ENCODE measurements around the gene MRPS24. TPM values are rescaled to one million over a fixed set of nuclear protein-coding genes. Genes with fewer than 3 reads are reported as not detected.

MRPS24 gene
- total RNA-seq, 1 donor from 2014 or later, result 93.9 TPM

GRCh38 chr7:43905209-43905946 lies 36.1 kb upstream of the MRPS24 start:
- H3K4me3 Mint-ChIP-seq (ENCODE audit: unreplicated experiment), result peak overlapping the region; percentile 97
- H3K9me3 Mint-ChIP-seq (ENCODE audit: unreplicated experiment), result no peaks in the 10 kb centered on the region
- Histone ChIP-seq H3K27me3 (ENCODE audit: insufficient read depth, low read length) (no peaks in the 10 kb centered on the region), H4K20me1 (ENCODE audit: insufficient read depth, low read length) (peaks cover 47% of the 10 kb centered on the region), H3K4me3 (ENCODE audit: insufficient read depth, low read depth, low read length) (peak overlapping the region; percentile 71), H3K4me1 (ENCODE audit: insufficient read depth, low read length) (peaks cover 13% of the 10 kb centered on the region), H3K27ac (ENCODE audit: low read depth, low read length) (peak overlapping the region; percentile 69), H3K4me2 (ENCODE audit: low read length) (peak overlapping the region; percentile 85), H3K79me2 (ENCODE audit: insufficient read depth, low read length) (peaks cover 60% of the 10 kb centered on the region), H3K9me3 (ENCODE audit: insufficient read depth, low read depth, low read length) (no peaks in the 10 kb centered on the region), H2AFZ (ENCODE audit: low read depth, low read length) (peak overlapping the region; percentile 64), H3K36me3 (ENCODE audit: insufficient read depth, low read length) (no peaks in the 10 kb centered on the region), H3K9ac (ENCODE audit: low read length) (peak overlapping the region; percentile 89)
- H3K27ac Mint-ChIP-seq (ENCODE audit: unreplicated experiment), result peak overlapping the region; percentile 89
- no peak for DNase-seq (ENCODE audit: low read depth)
- no peaks in the 10 kb centered on the region for H3K27me3 Mint-ChIP-seq (ENCODE audit: low read depth, unreplicated experiment)
- FAIRE-seq, result no peak
- H3K4me1 Mint-ChIP-seq (ENCODE audit: low read depth, unreplicated experiment), result no peaks in the 10 kb centered on the region
- no peak for TF ChIP-seq EZH2 (IDR thresholded peaks at IDR 0.05; ENCODE audit: insufficient read depth, low read length)
- TF ChIP-seq, protein P1, sequence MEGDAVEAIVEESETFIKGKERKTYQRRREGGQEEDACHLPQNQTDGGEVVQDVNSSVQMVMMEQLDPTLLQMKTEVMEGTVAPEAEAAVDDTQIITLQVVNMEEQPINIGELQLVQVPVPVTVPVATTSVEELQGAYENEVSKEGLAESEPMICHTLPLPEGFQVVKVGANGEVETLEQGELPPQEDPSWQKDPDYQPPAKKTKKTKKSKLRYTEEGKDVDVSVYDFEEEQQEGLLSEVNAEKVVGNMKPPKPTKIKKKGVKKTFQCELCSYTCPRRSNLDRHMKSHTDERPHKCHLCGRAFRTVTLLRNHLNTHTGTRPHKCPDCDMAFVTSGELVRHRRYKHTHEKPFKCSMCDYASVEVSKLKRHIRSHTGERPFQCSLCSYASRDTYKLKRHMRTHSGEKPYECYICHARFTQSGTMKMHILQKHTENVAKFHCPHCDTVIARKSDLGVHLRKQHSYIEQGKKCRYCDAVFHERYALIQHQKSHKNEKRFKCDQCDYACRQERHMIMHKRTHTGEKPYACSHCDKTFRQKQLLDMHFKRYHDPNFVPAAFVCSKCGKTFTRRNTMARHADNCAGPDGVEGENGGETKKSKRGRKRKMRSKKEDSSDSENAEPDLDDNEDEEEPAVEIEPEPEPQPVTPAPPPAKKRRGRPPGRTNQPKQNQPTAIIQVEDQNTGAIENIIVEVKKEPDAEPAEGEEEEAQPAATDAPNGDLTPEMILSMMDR (IDR thresholded peaks at IDR 0.05; ENCODE audit: insufficient read depth, low read depth, low read length), result no peak
- peaks cover 2% of the 10 kb centered on the region for H3K36me3 Mint-ChIP-seq (ENCODE audit: low read depth, unreplicated experiment)

- H3K36me3 ChIP-seq (ENCODE audit: insufficient read depth, low read length), result no peaks in the 10 kb centered on the region
- Mint-ChIP-seq H3K9me3 (ENCODE audit: unreplicated experiment) (no peaks in the 10 kb centered on the region), H3K27me3 (ENCODE audit: low read depth, unreplicated experiment) (no peaks in the 10 kb centered on the region), H3K4me1 (ENCODE audit: low read depth, unreplicated experiment) (no peaks in the 10 kb centered on the region), H3K4me3 (ENCODE audit: unreplicated experiment) (peak overlapping the region; percentile 97), H3K27ac (ENCODE audit: unreplicated experiment) (no peak overlapping the region), H3K36me3 (ENCODE audit: low read depth, unreplicated experiment) (peaks cover 2% of the 10 kb centered on the region)
- no peak for FAIRE-seq
- H3K27me3 ChIP-seq (ENCODE audit: insufficient read depth, low read length), result no peaks in the 10 kb centered on the region
- peak; percentile 16 for DNase-seq (ENCODE audit: low read depth)
- H3K4me1 ChIP-seq (ENCODE audit: insufficient read depth, low read length), result peaks cover 13% of the 10 kb centered on the region
- H4K20me1 ChIP-seq (ENCODE audit: insufficient read depth, low read length), result peaks cover 52% of the 10 kb centered on the region
- H2AFZ ChIP-seq (ENCODE audit: low read depth, low read length), result no peak overlapping the region
- TF ChIP-seq, protein P1 (IDR thresholded peaks at IDR 0.05; ENCODE audit: insufficient read depth, low read depth, low read length), result no peak
- TF ChIP-seq EZH2 (IDR thresholded peaks at IDR 0.05; ENCODE audit: insufficient read depth, low read length), result no peak
- no peak overlapping the region for H3K9ac ChIP-seq (ENCODE audit: low read length)
- no peak overlapping the region for H3K27ac ChIP-seq (ENCODE audit: low read depth, low read length)
- peak overlapping the region; percentile 71 for H3K4me3 ChIP-seq (ENCODE audit: insufficient read depth, low read depth, low read length)
- no peaks in the 10 kb centered on the region for H3K9me3 ChIP-seq (ENCODE audit: insufficient read depth, low read depth, low read length)
- peaks cover 65% of the 10 kb centered on the region for H3K79me2 ChIP-seq (ENCODE audit: insufficient read depth, low read length)
- H3K4me2 ChIP-seq (ENCODE audit: low read length), result peak overlapping the region; percentile 85
Measured at GRCh38 chr7:43904533-43905208, 35.4 kb upstream of the MRPS24 start.
